IPS-NIHi7 (cell line): ENCODE measurements around the gene PPME1.
A peak's percentile ranks its signal among the peaks of the same experiment; 100 is the strongest.

Experiments used
- DNase-seq: peaks from one replicate; pipeline ENCODE4 v3.0.0; 2012; ENCODE audit warnings: mixed read lengths; ENCODE audit errors: extremely low spot score

Gene PPME1

DNA sequence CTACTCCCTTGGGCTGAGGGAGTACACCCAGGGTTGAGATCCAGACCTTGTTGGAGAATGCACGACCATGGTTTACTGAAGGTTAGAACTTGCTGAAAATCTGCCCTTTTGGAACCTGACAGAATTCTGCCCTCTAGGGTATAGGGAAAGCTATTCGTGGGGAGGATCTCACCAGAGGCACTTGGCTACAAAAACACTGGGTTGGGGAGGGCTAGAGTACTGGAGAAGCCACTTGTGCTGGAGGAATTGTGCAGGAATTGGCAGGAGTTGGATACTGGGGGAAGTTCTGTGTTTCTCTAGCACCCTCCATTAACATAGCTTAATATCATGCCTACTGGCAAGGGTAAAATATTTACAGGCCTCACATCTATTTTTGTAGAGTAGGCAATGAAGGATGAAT, 55.8 kb downstream of the PPME1 start:
- DNase-seq: peak; percentile 35

DNA sequence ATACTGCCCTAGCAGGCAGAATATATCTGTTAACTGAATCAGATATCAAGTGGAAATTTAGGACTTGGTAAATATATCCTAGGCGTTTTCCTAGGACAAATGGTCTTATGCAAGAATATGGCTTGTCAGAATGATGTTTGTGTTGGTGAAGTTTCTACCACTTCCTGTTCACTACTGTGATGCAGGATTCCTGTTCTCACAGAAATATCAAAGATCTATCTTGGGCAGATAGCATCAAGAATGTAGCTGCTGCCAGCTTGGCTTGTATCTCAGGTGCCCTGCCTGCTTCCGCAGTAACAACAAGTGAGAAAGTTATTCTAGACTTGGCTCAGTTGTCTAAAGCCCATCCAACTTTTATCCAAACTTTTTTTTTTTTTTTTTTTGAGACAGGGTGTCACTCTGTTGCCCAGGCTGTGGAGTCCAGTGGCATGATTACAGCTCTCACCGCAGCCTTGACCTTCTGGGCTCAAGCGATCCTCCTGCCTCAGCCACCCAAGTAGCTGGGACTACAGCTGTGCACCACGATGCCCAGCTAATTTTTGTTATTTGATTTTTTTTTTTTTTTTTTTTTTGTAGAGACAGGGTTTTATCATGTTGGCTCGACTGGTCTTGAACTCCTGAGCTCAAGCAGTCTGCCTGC, 61.3 kb downstream of the PPME1 start:
- DNase-seq: no peak

- no peak for DNase-seq
Measured at GRCh38 chr11:74233683-74234082, 62.6 kb downstream of the PPME1 start.

GRCh38 chr11:74235121-74235520, 64.0 kb downstream of the PPME1 start:
- no peak for DNase-seq

- DNase-seq: no peak
Measured at GRCh38 chr11:74237541-74237940, 66.5 kb downstream of the PPME1 start.

DNA sequence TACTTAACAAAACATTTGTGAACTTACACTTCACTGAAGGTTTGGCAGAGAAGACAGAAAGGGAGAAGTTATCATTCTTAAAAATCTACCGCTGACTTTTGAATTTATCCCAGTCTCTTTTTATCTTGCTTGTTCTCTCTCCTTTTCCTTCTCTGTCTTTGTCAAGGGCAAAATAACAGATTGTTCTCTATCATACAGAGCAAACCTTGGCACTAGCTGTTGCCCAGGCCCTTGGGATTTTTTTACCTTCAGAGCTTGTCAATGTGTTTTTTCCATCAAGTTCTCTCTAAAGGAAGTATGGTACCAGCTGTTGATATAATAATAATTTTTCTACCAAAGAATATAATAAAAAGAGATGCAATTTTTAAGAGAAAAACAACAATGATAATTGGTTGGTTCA, 67.2 kb downstream of the PPME1 start:
- DNase-seq: no peak

DNA sequence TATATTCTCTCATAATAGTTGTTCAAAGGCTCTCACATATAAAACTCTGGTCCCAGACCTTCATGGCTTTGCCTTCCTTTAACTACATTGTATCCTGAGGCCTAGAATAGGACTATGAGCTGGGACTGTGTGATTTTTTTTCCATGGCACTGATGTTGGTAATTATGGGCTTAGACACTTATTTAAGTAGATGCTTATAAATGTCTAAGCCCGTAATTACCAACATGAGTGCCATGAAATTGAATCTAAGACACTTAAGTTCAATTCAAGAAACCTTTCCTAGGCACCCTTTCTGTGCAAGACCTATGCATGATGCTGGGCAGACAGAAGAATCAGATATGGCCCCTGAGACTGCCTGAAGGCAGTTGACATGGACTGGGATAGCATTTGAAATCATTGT, 77.4 kb downstream of the PPME1 start:
- DNase-seq: no peak

GRCh38 chr11:74249496-74249895, 78.4 kb downstream of the PPME1 start:
- DNase-seq: no peak

- DNase-seq: no peak
Measured at GRCh38 chr11:74253361-74253760, 82.3 kb downstream of the PPME1 start.

GRCh38 chr11:74255741-74256375, 84.8 kb downstream of the PPME1 start:
- DNase-seq: peak; percentile 86

- DNase-seq: no peak
Measured at GRCh38 chr11:74256378-74257133, 85.5 kb downstream of the PPME1 start.

DNA sequence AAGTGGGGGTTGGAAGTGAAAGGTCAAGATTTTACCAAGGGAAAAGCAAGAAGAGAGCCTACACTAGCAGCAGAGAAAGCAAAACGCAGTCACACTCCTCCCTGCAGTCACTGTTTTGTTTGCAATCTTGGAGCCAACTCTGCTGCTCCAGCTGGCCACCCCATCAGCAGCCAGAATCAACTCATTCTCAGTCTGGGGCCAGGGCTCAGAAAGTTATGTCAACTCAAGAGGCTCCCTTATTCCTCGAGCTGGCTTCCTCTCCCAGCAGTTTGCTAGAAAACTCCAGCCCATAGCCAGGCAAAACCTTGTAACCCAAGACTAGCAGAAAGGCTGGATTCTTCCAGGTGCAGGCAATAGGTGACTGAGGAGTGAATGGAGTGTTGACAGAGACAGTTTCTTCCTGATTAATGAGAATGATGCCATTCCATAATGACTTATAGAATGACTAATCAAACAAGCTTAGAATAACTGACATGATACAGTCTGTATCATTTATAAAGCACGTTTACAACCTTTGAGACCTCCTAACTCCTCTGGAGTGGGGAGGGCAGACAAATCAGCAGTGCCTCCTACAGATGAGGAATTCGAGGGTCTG, 87.0 kb downstream of the PPME1 start:
- DNase-seq: no peak

GRCh38 chr11:74262725-74263124, 91.6 kb downstream of the PPME1 start:
- no peak for DNase-seq

DNA sequence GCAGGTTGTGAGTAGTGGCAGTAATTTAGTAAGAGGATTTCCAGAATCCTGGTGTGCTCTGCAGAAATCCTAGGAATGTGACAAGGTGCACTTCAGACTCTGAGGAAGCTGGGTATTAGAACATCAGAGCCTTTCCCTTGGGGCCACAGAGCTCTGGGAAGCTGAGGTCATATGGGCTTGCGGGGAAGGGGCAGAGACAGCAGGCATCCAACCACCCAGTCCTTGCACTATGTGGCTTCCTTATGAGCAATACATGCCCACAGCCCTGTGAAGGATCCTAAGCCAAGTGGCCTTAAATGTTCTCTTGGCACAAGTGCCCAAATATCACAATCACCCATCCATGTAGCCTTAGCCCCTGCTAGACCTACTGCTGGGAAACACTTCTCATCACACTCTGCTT, 94.2 kb downstream of the PPME1 start:
- DNase-seq: no peak

DNA sequence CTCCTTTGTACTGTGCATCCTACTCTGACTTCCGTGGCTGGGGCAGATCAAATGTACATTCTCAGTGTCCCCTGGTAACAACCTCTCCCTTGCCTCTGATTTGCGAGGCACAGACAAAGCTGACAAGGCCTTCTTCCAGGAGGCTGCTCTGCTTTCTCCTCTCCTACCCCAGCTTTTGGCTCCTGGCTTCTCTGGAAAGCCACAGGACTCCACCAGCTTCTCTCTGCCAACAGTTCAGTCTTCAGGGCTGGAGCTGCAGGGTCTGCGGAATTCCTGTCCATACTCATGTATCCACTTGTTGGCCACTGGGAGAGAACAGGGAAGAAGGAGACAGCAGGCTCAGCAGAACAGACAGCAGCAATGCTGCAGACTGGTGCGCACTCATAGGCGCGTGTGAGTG, 95.9 kb downstream of the PPME1 start:
- DNase-seq: no peak

- DNase-seq: no peak
Measured at GRCh38 chr11:74268456-74268855, 97.4 kb downstream of the PPME1 start.

GRCh38 chr11:74269161-74269811, 98.2 kb downstream of the PPME1 start:
- DNase-seq: no peak

DNA sequence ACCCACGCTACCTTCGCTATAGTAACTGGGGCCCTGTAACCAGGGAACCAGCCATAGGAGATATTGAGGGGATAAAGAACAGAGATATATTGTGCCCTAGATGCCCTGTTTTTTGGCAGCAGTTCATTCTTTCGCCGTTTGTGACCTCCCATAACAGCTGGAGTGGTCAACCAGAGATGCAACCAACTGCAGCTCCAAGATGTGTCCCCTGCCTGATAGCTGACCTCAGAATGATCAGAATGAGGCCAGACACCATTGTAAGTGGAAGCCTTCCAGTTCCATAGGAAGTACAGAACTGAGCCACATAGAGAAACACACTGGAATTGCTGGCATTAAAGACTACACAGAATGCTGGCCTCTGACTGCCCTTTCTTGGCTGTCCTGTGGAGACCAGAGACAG, 101.2 kb downstream of the PPME1 start:
- DNase-seq: no peak

- DNase-seq: no peak
Measured at GRCh38 chr11:74276581-74276980, 105.5 kb downstream of the PPME1 start.

- no peak for DNase-seq
Measured at GRCh38 chr11:74278103-74278502, 107.0 kb downstream of the PPME1 start.

- no peak for DNase-seq
Measured at GRCh38 chr11:74278721-74279161, 107.7 kb downstream of the PPME1 start.

DNA sequence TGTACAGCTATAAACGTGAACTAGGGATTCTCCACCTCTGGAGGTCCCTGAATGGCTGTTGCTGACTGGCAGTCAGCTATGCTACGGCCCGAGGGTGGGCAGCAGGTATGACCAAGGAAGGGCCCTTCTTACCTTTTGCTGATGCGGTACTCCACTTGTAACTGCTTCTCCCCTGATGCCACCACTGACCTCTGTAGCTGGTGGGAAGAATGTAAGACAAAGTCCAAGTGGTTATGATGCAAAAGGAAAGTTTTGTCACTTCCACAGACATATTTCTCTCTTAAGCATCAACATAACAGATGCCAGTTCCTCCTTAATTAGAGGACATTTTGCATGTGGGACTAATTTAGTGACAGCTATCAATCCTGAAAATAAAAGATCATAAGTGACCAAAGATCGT, 108.2 kb downstream of the PPME1 start:
- DNase-seq: no peak
